Dermis blood vessel endothelial cell (primary cell): ENCODE measurements around the gene DGCR6L. TPM values are rescaled to one million over a fixed set of nuclear protein-coding genes. Genes with fewer than 3 reads are reported as not detected.
"Not testable (repeated sequence)": the region's sequence is repeated elsewhere in the genome, so short reads cannot be mapped to it uniquely, and the experiment has no call there.

ENCODE experiments used
- DNase-seq: peaks from one replicate; pipeline ENCODE4 v3.0.0; 2010
- total RNA-seq: library from RNA; depleted of rRNA; stranded (reverse); fragments of >200 nt; gene quantifications from 2 replicates; pipeline ENCODE4 v1.2.3, GENCODE V29; 2014

DGCR6L gene
- total RNA-seq, 1 donor from 2014 or later: 62.5 TPM

DNA sequence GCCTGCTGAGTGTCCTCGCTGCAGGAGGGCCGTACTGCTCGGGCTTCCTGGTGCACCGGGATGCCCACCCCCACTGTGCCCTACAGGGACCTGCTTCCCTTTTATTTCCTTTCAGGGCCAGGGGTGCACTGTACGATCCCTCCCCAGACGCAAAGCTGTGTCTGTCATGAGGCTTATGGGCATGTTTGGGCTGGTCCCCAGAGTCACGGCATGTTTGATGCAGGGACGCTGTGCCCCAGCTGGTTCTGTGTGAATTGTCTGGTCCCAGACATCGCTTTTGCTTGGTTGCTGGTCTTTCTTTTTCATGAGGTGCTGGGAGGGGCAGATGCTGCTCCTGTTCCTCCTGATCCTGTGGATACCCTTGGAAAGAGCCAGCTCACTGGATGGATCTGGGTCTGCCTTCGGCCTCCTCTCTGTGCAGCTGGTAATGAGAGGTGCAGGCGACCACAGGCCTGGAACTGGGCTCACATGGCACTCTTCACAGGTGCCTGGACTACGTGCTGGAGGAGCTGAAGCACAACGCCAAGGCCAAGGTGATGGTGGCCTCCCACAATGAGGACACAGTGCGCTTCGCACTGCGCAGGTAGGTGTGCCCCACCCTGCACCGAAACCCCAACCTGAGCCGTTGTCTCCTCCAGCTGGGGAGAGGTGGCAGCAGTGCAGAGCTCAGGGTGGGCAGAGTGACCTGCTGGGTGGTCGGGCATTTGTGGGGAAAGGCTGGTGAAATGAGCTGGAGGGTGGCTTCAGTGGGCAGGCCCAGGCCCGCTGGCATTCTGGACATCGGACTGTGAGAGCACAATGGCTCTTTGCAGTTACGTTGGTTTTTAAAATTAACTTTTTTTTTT is 10.8 kb downstream of the DGCR6L start:
- not testable (repeated sequence) for DNase-seq

DNA sequence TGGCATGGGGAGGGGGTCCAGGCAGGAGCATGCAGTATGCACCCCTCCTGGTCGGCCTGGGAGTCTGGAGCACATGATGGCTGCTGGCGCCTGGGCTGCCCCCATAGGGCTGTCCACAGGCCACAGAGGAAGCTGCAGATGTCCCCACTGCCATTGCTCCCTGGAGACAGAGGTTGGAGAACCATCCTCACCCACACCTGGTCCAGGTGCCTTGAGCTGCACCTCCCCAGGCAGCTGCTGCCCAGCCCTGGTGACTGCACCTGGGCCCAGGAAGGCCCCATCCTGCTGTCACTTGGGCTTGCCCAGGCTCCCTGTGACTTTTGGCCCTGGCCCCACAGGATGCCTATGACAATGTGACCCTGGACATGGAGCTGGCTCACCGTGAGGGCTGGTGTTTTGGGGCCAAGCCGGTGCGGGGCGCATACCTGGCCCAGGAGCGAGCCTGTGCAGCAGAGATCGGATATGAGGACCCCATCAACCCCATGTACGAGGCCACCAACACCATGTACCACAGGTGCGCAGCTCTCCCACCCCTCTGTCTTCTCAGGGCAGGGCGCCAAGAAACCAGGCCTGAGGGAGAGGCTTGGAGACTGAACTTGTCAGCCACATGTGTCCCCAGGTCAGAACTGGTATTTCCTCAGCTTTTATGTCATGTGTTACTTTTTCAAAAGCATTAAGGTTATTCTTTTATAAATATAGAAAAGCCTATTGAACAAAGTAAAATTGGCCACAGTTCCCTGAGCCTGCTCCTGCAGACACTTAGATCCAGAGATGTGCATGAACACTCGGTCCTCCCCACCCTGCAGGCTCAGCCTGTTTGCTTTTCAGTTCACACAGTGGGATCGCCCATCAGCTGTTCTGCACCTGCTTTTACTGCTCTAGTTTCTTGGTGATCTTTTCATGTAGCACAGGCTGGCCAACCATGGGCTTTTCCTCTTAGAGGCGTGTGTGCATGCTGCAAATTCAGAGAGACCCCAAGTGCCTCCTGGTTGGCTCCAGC is 12.1 kb downstream of the DGCR6L start:
- DNase-seq: not testable (repeated sequence)

DNA sequence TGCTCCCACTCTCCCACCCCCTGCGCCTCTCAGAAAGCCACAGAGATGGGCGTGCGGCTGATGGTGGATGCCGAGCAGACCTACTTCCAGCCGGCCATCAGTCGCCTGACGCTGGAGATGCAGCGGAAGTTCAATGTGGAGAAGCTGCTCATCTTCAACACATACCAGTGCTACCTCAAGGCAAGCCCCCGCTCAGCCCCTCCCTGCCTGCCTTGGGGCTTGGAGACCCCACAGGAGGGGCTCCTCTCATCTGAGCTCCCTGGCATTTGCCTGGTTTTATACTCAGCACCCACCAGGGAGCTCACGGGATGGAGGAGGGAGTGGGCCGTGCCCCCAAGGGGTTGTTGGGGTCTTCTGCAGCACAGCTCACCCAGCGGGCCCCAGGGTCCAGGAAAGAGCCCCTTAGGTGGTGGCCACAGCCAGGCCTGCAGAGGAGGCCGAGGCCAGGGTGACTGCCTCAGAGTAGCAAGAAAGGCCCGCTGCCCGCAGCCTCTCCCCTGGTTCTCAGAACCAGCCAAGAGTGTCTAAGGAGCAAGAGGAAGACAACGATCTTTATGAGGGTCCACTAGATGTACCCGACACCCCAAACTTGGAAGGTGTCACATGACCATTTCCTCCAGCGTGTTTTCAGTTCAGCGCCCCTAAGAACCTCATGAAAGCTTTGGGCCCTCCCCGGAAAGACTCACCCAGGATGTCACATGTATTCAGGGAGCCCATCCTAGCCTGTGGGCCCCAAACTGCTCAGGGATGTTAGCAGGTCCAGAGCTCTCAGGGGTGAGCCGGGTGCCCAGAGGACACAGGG is 13.0 kb downstream of the DGCR6L start:
- not testable (repeated sequence) for DNase-seq

DNA sequence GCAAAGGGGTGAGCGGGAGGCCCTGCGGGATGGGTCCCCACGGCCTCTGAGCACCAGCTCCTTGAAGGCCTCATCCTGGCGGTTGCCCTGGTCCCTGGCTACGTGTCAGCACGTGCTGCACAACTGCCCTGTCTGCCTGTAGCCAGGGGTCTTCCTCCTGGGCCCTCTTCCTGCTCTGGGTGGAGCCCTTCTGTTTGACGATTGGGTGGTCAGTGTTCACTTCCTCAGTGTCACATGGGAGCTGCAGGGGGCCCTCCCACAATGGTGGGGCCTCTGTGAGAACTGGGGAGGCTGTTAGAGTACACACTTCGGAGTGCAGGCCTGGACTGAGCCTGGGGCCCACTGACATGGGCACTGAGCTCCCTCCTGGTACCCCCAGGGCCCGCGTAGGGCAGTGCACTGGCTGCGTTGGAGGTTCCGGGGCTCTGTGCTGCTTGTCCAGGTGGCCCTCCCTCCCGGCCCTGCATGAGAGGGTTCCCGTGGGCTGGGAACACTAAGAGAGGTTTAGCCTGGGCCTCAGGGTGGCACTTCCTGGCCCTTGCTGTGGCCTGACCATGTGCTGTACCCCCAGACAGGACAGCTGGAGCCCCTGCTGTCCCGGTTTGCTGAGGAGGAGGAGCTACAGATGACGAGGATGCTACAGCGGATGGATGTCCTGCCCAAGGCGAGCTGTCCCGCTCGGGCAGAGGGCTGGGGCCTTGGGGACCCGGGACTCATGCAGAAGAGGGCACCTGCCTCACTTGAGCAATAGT is 13.8 kb downstream of the DGCR6L start:
- no peak for DNase-seq

DNA sequence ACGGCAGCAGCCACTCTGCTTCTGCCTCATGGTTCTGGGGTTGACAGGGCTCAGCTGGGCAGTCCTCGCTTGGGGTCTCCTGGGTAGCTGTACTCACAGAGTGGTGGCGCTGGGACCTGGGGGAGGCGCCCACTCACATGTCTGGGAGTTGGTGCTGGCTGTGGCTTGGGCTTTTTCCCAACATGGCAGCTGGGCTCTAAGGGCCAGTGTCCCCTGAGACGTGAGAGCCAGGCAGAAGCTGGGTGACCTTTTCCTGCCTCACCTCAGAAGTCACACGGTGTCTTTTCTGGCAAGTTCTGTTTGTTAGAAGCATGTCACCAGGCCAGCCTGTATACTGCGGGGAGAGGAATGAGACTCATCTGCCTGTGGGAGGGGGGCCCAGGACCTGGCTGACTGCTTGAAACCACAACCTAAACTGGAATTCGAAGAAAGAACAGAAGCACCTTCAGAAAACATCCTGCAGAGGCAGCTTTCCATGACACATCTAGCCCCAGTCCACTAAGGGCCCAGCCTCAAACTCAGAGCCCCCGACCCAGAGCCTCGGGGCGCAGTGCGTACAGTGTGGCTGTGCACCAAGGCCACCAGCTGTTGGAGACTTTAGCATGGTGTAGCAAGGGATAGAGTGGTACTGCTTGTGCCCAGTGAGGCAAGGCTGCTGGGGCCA is 14.5 kb downstream of the DGCR6L start:
- not testable (repeated sequence) for DNase-seq

DNA sequence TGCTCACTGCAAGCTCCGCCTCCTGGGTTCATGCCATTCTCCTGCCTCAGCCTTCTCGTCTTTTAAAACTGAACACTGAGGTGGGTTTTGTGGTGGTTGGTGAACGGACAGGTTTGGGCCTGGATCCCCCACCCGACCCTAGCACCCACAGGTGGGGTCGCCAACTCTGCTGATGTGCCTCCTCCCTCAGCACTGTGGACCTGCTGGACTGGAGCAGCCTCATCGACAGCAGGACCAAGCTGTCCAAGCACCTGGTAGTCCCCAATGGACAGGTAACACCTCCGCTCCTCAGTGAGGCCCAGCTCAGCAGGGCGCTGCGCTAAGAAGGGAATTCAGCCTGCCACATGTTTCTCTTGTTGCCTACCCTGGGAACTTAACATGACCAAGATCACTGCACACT is 15.2 kb downstream of the DGCR6L start:
- DNase-seq: no peak

DNA sequence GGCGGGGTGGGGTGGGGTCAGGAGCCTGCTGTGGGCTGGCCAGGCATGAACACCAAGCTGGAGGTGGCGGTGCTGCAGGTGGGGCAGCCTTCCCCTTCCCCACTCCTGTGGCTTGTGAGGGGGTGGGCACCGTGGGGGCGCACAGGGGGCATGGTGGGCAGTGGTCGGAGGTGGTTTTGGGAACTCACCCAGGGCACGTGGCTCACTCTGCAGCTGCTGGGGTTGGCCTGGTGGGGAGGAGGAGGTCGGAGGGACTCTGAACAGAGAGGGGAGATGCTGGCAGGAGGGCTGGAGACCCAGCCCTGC is 16.7 kb downstream of the DGCR6L start:
- DNase-seq: not testable (repeated sequence)

DNA sequence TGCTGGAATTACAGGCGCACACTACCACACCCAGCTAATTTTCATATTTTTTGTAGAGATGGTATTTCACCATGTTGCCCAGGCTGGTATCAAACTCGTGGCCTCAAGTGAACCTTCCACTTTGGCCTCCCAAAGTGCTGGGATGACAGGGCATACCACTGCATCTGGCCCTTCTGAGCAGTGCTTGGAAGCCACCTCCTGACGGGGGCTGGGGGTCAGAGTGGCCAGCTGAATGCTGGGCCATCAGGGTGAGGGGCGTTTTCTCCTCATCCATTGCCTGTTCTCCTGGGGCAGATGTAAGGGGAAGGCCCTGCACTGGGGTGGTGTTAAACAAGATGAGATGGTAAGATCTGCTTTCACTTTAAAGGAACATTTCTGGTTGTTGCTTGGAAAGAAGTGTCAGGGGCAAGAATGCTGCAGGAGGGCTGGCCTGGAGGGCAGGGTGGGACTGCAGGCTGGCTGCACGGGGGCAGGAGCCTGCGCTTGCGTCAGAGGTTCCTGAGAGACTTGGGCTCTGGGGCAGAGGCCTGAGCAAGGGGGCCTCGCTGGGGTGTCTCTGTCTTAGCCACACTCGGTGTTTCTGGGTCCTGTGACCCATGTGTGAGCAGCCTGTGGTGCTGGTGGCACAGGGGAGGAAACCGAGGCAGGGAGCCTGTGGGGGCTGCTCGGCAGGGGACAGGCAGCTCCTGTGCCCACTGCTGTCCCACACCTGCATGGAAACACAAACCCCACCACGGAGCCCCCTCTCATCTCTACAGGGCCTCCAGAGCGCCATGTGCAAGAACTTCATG is 17.2 kb downstream of the DGCR6L start:
- DNase-seq: no peak

DNA sequence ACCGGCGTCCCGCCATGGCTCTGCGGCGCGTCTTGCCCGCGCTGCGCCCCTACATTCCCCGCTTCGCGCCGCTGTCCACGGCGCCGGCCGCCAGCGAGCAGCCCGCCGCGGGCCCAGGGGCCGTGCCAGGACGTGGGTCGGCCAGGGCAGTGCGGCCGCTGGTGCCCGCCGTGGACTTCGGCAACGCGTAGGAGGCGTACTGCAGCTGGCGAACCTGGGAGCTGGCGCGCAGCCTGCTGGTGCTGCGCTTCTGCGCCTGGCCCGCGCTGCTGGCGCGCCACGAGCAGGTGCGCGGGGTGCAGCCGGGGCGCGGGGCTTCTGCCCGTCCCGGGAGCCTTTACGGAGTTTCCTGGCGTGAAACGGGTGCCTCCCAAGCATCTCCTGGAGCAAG is 20.1 kb downstream of the DGCR6L start:
- peak; percentile 50 for DNase-seq

DNA sequence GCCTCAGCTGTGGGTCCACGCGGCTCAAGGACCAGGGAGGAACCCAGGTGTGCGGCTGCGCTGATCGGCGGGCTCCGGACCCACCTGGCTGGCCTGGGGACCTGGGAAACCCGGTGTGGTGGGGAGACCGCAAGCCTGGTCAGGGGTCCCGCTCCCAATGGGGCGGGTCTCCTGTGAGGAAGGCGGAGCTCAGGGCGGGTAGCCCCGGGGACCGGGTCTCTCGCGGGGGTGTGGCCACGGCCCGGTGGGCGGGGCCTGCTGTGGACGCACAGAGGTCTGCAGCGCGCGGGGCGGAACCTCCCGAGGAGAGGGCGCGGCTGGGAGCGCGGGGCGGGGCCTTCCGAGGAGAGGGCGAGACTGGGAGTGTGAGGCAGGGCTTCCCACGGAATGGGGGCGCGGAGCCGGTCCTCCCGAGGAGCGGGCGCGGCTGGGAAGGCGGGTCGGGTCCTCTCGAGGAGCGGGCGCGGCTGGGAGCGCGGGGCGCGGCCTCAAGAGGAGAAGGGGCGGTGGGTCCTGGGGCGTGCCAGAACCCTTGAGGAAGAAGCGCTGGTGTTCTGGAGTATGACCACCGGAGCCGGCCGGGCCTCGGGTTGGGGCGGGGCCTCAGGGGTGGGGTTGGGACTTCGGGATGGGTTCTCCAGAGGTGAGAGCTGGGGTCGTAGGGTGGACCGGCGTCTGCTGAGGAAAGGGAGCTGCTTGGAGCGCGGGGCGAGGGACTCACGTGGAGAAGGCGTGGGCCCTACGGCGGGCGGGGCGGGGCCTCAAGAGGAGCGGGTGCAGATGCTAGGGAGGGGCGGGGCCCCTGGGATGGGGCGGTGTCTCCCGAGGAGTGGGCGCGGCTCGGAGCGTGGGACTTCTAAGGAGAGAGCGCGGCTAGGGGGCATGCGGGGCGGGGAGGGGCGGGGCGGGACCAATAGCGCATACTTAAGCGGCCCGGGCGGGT is 20.8 kb downstream of the DGCR6L start:
- DNase-seq: peak; percentile 64

DNA sequence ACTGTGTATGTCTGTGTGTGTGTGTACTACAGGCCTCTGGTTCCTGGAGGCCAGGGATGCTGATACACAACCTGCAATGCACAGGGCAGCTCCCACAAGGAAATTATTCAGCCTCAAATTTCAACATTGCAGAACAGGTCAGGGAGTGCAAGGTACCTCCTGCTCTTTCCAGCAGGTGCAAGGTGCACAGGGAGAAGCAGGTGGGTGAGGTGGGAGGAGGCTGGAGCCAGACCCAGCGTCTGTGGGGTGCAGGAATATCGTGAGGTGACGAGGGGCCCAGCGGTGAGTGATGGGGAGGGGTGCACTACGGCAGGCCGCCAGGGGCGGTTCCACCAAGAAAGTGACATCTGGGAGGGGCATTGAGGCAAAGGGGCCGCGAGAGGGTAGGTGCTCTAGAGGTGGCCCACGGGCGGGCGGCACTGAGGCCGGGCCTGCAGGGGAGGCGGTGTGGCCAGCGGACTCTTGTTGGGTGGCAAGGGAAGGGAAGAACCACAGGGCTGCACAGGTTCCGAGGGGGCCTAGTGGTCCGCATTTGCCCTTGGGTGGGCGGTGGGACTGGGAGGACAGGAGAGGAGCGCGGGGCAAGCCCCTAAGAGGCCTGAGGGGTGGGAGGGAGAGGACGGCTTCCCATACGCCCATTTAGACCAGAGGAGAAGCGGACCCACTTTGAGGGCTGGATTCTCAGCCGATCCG is 21.6 kb downstream of the DGCR6L start:
- no peak for DNase-seq

DNA sequence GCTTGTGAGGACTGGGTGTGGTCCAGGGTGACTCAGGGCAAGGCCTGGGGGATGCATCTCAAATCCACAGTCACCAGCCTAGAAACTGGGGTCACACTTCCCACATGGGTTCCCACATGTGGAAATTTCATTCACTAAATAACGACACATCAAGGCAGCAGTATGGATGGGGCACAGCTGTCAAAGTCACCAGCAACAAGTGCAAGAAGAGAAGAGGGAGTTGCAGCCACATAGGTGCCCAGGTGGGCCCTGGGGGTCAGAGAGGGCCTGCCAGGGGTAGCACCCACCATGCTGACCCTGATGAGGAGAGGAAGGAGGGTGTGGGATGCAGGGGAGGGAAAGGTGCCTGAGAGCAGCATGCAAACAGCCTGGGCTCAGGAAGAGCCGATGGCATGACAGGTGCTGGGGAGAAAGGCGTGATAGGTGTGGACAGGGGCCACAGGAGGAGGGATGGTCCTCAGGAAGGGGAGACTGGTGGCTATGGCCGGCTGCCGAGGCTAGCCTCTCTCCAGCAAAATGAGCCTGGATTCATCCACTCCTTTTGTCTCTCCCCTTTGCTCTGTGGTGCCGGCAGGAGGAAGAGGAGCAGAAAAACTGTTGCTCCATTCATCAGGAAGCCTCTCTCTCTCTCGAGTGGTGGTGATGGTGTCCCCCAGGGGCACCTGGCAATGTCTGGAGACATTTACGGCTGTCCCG is 22.3 kb downstream of the DGCR6L start:
- DNase-seq: no peak

DNA sequence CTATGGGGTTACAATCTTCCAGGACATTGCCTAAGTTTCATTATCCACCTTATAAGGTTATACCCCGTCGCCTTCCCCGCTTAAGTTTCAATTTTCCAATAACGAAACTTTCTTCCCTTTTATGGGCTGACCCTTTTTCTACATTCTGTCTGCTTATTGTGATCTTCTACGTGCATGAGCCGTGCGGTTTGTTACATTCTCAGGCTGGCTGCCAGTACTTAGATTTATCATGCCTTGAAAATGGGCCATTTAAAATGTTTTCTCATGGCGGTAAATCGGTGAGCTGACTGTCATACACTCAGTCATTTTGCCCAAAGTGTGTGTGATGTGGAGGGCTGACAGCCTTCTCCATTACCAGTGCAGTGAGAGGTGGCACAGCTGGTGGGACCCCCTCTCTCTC is 23.3 kb downstream of the DGCR6L start:
- no peak for DNase-seq

DNA sequence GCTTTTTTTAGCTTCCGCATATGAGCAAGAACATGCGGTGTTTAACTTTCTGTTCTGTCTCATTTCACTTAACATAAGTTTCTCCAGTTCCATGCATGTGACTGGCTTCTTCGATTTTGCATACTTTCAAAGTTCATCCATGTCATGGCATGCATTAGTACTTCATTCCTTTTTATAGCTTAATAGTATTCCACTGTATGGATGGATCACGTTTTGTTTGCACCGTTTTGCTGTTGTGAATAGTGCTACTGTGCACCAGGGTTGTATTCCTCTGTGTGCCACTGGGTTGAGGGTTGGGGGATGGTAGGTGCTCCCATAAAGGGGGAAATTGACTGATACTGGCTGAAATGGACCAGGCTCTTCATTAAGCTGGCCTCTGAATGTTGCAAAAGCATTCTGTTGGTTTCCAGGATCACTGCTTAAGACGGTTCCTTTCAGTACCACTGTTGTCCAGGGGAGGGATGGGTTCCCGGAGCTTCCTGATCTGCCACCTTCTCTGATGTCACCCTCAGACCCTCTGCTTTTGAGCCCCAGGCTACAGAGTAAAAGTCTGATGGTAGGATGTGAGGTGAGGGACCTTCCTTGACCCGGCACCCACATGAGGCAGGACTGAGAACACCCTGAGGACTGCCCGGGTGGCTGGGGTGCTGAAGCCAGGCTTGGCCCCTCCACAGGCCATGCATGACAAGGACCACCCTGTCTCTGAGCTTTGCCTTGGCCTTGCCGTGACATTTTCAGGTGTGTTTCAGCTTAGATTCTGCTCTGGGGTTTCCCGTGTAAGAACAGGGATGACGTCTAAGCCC is 24.4 kb downstream of the DGCR6L start:
- DNase-seq: no peak

DNA sequence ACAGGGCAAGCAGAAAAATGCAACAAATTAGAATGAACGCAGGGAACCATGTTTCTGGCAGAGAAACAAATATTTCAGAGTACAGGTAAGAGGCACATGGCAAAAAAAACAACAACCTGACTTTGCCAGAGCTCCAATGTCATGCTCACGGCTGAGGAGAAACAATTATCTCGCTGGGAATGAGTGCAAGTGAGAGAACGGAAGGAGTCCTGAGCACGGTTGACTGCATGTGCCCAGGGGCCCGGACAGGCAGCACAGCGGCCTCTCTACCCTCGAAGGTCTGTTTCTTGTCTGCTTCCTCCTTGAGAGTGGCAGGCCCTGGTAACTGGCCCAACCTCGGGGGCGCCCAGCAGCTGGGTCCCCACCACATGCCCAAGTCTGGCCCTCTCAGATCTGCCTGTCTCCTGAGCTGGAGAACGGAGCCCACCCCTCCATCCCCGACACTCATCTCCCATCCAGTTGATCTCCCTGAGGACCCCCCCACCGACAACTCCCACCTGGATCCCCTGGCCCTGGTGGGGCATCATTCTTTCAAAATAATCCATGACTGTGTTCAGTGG is 27.1 kb downstream of the DGCR6L start:
- no peak for DNase-seq

DNA sequence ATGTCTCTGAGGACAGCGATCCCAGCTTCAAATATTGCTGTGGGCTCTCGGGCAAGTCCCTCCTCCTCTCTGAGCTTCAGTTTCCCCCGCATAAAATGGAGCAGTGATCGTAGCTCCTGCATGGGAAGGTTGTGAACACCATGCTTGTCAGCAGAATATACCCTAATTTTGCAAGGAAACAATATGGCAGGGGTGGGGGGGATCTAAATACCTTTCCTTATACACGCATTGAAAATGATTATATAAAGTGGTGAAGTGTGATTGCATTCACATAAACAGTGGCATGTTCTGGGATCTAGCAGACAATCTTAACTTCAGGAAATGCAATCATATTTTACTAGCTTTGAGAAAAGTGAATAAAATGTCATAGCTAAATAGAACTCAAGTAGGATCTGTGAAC is 27.8 kb downstream of the DGCR6L start:
- no peak for DNase-seq

DNA sequence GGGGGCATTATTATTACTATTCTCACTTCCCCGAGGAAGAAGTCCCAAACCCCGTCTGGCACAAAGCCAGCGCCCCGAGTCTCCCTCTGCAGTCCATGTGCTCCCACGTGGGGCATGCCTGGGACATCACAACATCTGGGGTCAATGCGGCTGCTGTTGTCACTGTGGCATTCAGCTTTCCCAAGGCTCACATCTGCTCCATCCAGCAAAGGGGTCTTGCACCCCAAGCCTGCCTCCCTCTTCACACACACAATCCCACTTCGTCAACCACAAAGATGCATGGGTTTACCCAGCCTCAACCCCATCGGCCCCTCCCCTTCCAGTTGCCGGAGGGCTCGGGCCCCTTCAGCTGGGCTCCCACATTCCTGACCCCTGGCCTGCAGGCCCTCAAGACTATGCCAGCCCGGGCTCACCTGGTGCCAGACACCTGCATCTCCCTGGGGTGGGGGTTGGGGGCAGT is 28.2 kb downstream of the DGCR6L start:
- no peak for DNase-seq
